WTC11 (cell line): ENCODE data around the gene ERC2.

Experiments used
- JUN ChIP-seq: sonication (generic); formaldehyde crosslinking; IDR thresholded peaks from 2 replicates; pipeline ENCODE4 v1.8.0; 2023; ENCODE audit warnings: mild to moderate bottlenecking, missing genetic modification reagents
- NFYB ChIP-seq: sonication (generic); formaldehyde crosslinking; conservative IDR thresholded peaks from 2 replicates; pipeline ENCODE4 v1.8.0; 2022; ENCODE audit warnings: low read depth, missing genetic modification reagents
- SP1 ChIP-seq: sonication (generic); formaldehyde crosslinking; conservative IDR thresholded peaks from 2 replicates; pipeline ENCODE4 v1.8.1; 2022; ENCODE audit warnings: missing genetic modification reagents
- ZNF396 ChIP-seq: fragments of 250-450 bp; sonication (Bioruptor Pico); IDR thresholded peaks from 2 replicates; pipeline ENCODE4 v1.8.0; 2021; ENCODE audit warnings: mild to moderate bottlenecking, moderate library complexity, borderline replicate concordance
- TF ChIP-seq, protein P1 (sequence below): fragments of 250-450 bp; sonication (Bioruptor Pico); IDR thresholded peaks from 2 replicates; pipeline ENCODE4 v1.9.0; 2021; ENCODE audit warnings: mild to moderate bottlenecking
- TF ChIP-seq, protein P2 (sequence below): fragments of 200-600 bp; IDR thresholded peaks from 2 replicates; pipeline ENCODE4 v1.8.0; 2022; ENCODE audit warnings: antibody characterized with exemption

DNA sequence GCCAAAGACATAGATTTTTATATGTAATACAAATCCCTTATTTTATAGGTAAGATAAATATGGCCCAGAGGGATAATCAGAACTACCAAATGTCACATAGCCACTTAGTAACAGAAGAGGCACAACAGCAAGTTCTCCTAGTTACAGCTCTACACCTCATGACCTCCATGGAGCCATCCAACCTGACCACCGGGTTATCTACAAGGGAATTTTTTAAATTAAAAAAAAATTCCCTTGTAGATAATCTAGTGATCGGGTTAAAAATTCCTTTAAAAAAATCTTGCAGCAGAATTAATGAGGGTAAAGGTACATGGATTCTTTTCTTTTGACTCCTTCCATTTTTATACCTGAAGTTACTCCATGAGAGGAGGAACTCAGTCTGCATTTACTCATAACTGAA lies 615.9 kb downstream of the ERC2 start:
- TF ChIP-seq SP1 (CRISPR knock-in tag) (no peak), JUN (no peak), ZNF396 (CRISPR knock-in tag) (no peak), NFYB (CRISPR knock-in tag) (no peak)
- TF ChIP-seq, protein P1, sequence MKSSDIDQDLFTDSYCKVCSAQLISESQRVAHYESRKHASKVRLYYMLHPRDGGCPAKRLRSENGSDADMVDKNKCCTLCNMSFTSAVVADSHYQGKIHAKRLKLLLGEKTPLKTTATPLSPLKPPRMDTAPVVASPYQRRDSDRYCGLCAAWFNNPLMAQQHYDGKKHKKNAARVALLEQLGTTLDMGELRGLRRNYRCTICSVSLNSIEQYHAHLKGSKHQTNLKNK (CRISPR knock-in tag) = no peak
- TF ChIP-seq, protein P2, sequence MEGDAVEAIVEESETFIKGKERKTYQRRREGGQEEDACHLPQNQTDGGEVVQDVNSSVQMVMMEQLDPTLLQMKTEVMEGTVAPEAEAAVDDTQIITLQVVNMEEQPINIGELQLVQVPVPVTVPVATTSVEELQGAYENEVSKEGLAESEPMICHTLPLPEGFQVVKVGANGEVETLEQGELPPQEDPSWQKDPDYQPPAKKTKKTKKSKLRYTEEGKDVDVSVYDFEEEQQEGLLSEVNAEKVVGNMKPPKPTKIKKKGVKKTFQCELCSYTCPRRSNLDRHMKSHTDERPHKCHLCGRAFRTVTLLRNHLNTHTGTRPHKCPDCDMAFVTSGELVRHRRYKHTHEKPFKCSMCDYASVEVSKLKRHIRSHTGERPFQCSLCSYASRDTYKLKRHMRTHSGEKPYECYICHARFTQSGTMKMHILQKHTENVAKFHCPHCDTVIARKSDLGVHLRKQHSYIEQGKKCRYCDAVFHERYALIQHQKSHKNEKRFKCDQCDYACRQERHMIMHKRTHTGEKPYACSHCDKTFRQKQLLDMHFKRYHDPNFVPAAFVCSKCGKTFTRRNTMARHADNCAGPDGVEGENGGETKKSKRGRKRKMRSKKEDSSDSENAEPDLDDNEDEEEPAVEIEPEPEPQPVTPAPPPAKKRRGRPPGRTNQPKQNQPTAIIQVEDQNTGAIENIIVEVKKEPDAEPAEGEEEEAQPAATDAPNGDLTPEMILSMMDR = no peak
